NCI-H1048 (cell line): ENCODE data around the gene GRAPL.
"Not testable (repeated sequence)": the region's sequence is repeated elsewhere in the genome, so short reads cannot be mapped to it uniquely, and the experiment has no call there.

ENCODE experiments used
- DNase-seq: peaks from one replicate; lab custom pipeline; 2025; lab: John Stamatoyannopoulos, UW

Gene GRAPL

GRCh38 chr17:19127148-19127980 lies at the start of gene GRAPL:
Gene GRAPL (plus strand): TSS chr17:19127589. CDS start chr17:19127620, 31 bp downstream.
- not testable (repeated sequence) for DNase-seq

- not testable (repeated sequence) for DNase-seq
These were observed 38.3 kb upstream of the GRAPL start for GRCh38 chr17:19088804-19089685.

- DNase-seq = not testable (repeated sequence)
These were observed 37.2 kb upstream of the GRAPL start for GRCh38 chr17:19090058-19090772.

- not testable (repeated sequence) for DNase-seq
These were observed 34.4 kb upstream of the GRAPL start for GRCh38 chr17:19092737-19093683.

- not testable (repeated sequence) for DNase-seq
These were observed 33.5 kb upstream of the GRAPL start for GRCh38 chr17:19093684-19094438.

GRCh38 chr17:19108517-19108916 lies 18.9 kb upstream of the GRAPL start:
- DNase-seq = not testable (repeated sequence)

GRCh38 chr17:19110189-19111097 lies 16.9 kb upstream of the GRAPL start:
- not testable (repeated sequence) for DNase-seq

GRCh38 chr17:19111111-19111711 lies 16.2 kb upstream of the GRAPL start:
- DNase-seq = not testable (repeated sequence)

GRCh38 chr17:19111801-19112458 lies 15.5 kb upstream of the GRAPL start:
- not testable (repeated sequence) for DNase-seq

- not testable (repeated sequence) for DNase-seq
These were observed 14.9 kb upstream of the GRAPL start for GRCh38 chr17:19112459-19112826.

- DNase-seq = not testable (repeated sequence)
These were observed 8.7 kb upstream of the GRAPL start for GRCh38 chr17:19118695-19119094.

- DNase-seq = not testable (repeated sequence)
These were observed 2.1 kb upstream of the GRAPL start for GRCh38 chr17:19125289-19125688.

- not testable (repeated sequence) for DNase-seq
These were observed 2.1 kb downstream of the GRAPL start for GRCh38 chr17:19129500-19129899.

GRCh38 chr17:19131108-19131507 lies 3.7 kb downstream of the GRAPL start:
- DNase-seq = not testable (repeated sequence)

- DNase-seq = not testable (repeated sequence)
These were observed 4.4 kb downstream of the GRAPL start for GRCh38 chr17:19131772-19132171.

GRCh38 chr17:19133793-19134192 lies 6.4 kb downstream of the GRAPL start:
- not testable (repeated sequence) for DNase-seq

GRCh38 chr17:19135391-19135790 lies 8.0 kb downstream of the GRAPL start:
- not testable (repeated sequence) for DNase-seq

GRCh38 chr17:19136138-19136537 lies 8.7 kb downstream of the GRAPL start:
- DNase-seq = not testable (repeated sequence)
